Psoas muscle (tissue), 8 donors: Measurements from ENCODE around the gene ADAMTS12. TPM values are rescaled to one million over a fixed set of nuclear protein-coding genes. Genes with fewer than 3 reads are reported as not detected.
A peak's percentile ranks its signal among the peaks of the same experiment; 100 is the strongest.

Experiments used
- ATAC-seq, 4 donors: fragments of 200-7000 bp; cut with Tn5 transposase; one replicate each; pipeline ENCODE4 v1.9.1; 2020; ENCODE audit warnings: moderate library complexity in 3 of 4, mild to moderate bottlenecking in 2 of 4
- DNase-seq, 2 donors: peaks; one replicate each; pipeline ENCODE4 v3.0.0-alpha.2; 2020
- H3K27ac ChIP-seq: fragments of 200-600 bp; one replicate; pipeline ENCODE4 v1.8.0; 2022
- H3K27me3 ChIP-seq, 3 donors: fragments of 200-600 bp in 1 of 3; one replicate each; pipeline versions ENCODE4 v1.6.1 to v1.8.0; 2013 to 2022; ENCODE audit warnings: low read length in 2 of 3, mild to moderate bottlenecking in 2 of 3, moderate library complexity in 1 of 3; ENCODE audit not compliant: insufficient read depth in 3 of 3
- H3K36me3 ChIP-seq, 2 donors: fragments of 200-600 bp in 1 of 2; one replicate each; pipeline versions ENCODE4 v1.6.1 to v1.8.0; 2013 to 2022; ENCODE audit warnings: low read depth in 1 of 2, mild to moderate bottlenecking in 1 of 2, moderate library complexity in 1 of 2; ENCODE audit not compliant: insufficient read depth in 1 of 2
- H3K4me1 ChIP-seq: fragments of 200-600 bp; one replicate; pipeline ENCODE4 v1.8.0; 2022
- H3K4me3 ChIP-seq: fragments of 200-600 bp; one replicate; pipeline ENCODE4 v1.8.0; 2022; ENCODE audit warnings: mild to moderate bottlenecking
- H3K9me3 ChIP-seq: fragments of 200-600 bp; one replicate; pipeline ENCODE4 v1.8.0; 2022
- WGBS, 3 donors: extraction: QIAGEN DNeasy Blood & Tissue Kit; methylation state at CpG; one replicate each; pipeline versions ENCODE4 v1.1.6 to v1.1.7; 2013; 5-methylcytosine and 5-hydroxymethylcytosine counted together
- intact Hi-C, 2 donors: fragments of 100-400 bp; cut with DNase I; formaldehyde crosslinking; loops; one replicate each; pipeline versions ENCODE4 v1.11.0 to v1.14.2; 2022
- polyA plus RNA-seq, 3 donors: library from polyadenylated mRNA; stranded (reverse); fragments of 200-250 nt; gene quantifications; one replicate each; pipeline ENCODE4 v1.2.3, GENCODE V29; 2013
- total RNA-seq, 4 donors: library from RNA; stranded (reverse); fragmentation: NEBNext Ultra II Directional in 2 of 4; extraction: Animal tissue kit (Norgen Biotek cat#: 25700) in 2 of 4; gene quantifications; one replicate each; pipeline versions ENCODE4 v1.2.1 to v1.2.4, GENCODE V29; 2021 to 2023
- TF ChIP-seq, protein P1 (sequence below): fragments of 200-600 bp; IDR thresholded peaks from one replicate; pipeline ENCODE4 v1.8.0; 2022; ENCODE audit warnings: antibody characterized with exemption
- donor health status: healthy with polysubstance abuse.
- donor health status: DM: no; HTN: no; CAD: no; lungs with moderate emphysema.
- donor health status: Bipolar disorder and iron deficiency.
- donor health status: healthy.
- donor health status: DM: yes; HTN: yes; CAD: no.
- donor health status: DM: no; HTN: no; CAD: no.
- donor health status: DM: no; HTN: no; CAD: no.
- donor health status: DM: yes; HTN: yes; CAD: no.

ADAMTS12 gene
- total and polyA plus RNA-seq, 7 donors = 0.19 to 1.2 (median 0.88) TPM

DNA sequence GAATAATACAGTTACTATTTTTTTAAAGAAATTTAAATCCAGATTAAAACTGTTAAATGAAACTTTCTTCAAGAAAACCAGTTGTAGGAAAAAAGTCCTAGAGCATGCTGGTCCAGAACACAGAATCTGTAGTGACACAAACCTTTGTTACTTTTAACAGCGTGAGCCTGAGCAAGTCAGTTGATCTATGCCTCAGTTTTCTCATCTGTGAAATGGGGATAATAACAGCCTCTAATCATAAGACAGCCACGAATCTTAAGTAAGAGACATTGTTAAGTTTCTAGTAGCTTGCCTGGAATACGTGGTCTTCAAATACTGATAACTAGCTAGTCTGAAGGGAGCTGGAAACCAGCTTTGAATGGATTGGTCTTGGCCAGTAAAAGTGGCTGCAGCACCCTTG is 158.6 kb downstream of the ADAMTS12 start:
- intact Hi-C loops = no loop called here
- H3K36me3 ChIP-seq = no peaks in the 10 kb centered on the region
- no peaks in the 10 kb centered on the region for H3K27me3 ChIP-seq
- H3K9me3 ChIP-seq = no peaks in the 10 kb centered on the region
- H3K27ac ChIP-seq = no peak overlapping the region
- H3K4me1 ChIP-seq = no peaks in the 10 kb centered on the region
- ATAC-seq (no peak), DNase-seq (no peak)
- no peak overlapping the region for H3K4me3 ChIP-seq
- TF ChIP-seq, protein P1, sequence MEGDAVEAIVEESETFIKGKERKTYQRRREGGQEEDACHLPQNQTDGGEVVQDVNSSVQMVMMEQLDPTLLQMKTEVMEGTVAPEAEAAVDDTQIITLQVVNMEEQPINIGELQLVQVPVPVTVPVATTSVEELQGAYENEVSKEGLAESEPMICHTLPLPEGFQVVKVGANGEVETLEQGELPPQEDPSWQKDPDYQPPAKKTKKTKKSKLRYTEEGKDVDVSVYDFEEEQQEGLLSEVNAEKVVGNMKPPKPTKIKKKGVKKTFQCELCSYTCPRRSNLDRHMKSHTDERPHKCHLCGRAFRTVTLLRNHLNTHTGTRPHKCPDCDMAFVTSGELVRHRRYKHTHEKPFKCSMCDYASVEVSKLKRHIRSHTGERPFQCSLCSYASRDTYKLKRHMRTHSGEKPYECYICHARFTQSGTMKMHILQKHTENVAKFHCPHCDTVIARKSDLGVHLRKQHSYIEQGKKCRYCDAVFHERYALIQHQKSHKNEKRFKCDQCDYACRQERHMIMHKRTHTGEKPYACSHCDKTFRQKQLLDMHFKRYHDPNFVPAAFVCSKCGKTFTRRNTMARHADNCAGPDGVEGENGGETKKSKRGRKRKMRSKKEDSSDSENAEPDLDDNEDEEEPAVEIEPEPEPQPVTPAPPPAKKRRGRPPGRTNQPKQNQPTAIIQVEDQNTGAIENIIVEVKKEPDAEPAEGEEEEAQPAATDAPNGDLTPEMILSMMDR = no peak
- WGBS, 3 donors = 88 to 94% (median 90%) methylated on average over 3 of the region's 3 CpGs

- intact Hi-C loops = no loop called here
- WGBS, 3 donors = 52 to 57% (median 53%) methylated on average over 9 of the region's 9 CpGs
- Histone ChIP-seq H3K27me3 (no peaks in the 10 kb centered on the region), H3K4me3 (no peak overlapping the region), H3K4me1 (no peaks in the 10 kb centered on the region), H3K9me3 (no peaks in the 10 kb centered on the region), H3K36me3 (no peaks in the 10 kb centered on the region), H3K27ac (no peak overlapping the region)
- DNase-seq = no peak
- ATAC-seq = peak in 1 of 4 donors; percentile 36
- TF ChIP-seq, protein P1 = no peak
These were observed 165.2 kb downstream of the ADAMTS12 start for GRCh38 chr5:33726422-33727165.

DNA sequence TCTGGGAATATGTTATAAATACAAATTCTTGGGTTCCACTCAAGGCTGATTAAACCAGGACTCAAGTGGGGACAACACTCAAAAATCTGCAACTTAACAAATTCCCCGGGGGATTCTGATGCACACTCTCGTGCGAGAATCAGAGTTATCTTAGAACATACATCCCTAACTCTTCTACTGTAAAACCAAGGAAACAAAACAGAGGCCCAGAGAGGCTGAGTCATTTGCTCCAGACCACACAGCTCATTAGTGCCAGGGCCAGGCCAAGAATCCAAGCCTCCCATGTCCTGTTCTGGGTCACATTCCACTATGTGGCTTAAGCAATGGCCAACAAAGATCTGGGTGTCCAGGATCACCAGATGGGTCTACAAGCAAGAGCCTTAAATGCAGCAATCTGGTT is 166.0 kb downstream of the ADAMTS12 start:
- no peaks in the 10 kb centered on the region for H3K4me1 ChIP-seq
- intact Hi-C loops = no loop called here
- no peaks in the 10 kb centered on the region for H3K27me3 ChIP-seq
- no peak overlapping the region for H3K27ac ChIP-seq
- ATAC-seq (peak in 2 of 4 donors; percentile 16 to 35), DNase-seq (no peak)
- no peaks in the 10 kb centered on the region for H3K9me3 ChIP-seq
- H3K4me3 ChIP-seq = no peak overlapping the region
- no peaks in the 10 kb centered on the region for H3K36me3 ChIP-seq
- WGBS, 3 donors = 77 to 78% (median 77%) methylated on average over 3 of the region's 3 CpGs
- TF ChIP-seq, protein P1 = no peak

- Histone ChIP-seq H3K4me3 (no peak overlapping the region), H3K27me3 (no peaks in the 10 kb centered on the region), H3K27ac (no peak overlapping the region), H3K4me1 (no peaks in the 10 kb centered on the region), H3K36me3 (no peaks in the 10 kb centered on the region), H3K9me3 (no peaks in the 10 kb centered on the region)
- intact Hi-C loops = no loop called here
- ATAC-seq (no peak), DNase-seq (no peak)
- WGBS, 3 donors = 34 to 47% (median 43%) methylated on average over 6 of the region's 6 CpGs
- TF ChIP-seq, protein P1 = no peak
These were observed 170.1 kb downstream of the ADAMTS12 start for GRCh38 chr5:33721491-33722200.
